HCT116 (cell line): ENCODE measurements around the gene NAV1. TPM values are rescaled to one million over a fixed set of nuclear protein-coding genes. Genes with fewer than 3 reads are reported as not detected.

Experiments used
- ATAC-seq: fragments of 200-7000 bp; cut with Tn5 transposase; 2 replicates; pipeline ENCODE4 v1.9.1; 2020; ENCODE audit warnings: mild to moderate bottlenecking, moderate library complexity
- BruUV-seq: library from RNA; stranded (reverse); fragments of 400-500 nt; replicated peaks from 2 replicates; lab custom pipeline; 2021; lab: Mats Ljungman, UMichigan
- CTCF ChIA-PET: fragments of 300-600 bp; sonication (Branson Sonifier 250); formaldehyde crosslinking; loops from one replicate; lab custom pipeline; 2021; ENCODE audit warnings: antibody characterized with exemption; lab: Charles Lee
- POLR2A ChIA-PET: fragments of 300-600, 350-600 bp; sonication (Branson Sonifier 250); formaldehyde crosslinking; loops from one replicate; lab custom pipeline; 2021; ENCODE audit warnings: antibody characterized with exemption; lab: Charles Lee
- RAD21 ChIA-PET, 2 experiments: fragments of 300-600 bp; sonication (Branson Sonifier 250); formaldehyde crosslinking; loops; one replicate each; lab custom pipeline; 2023; ENCODE audit warnings: low total read pairs in 2 of 2; ENCODE audit not compliant: uncharacterized antibody in 2 of 2, unreplicated experiment in 2 of 2, low non-redundant PET in 1 of 2; lab: Charles Lee
- DNase-seq: peaks from one replicate; pipeline ENCODE4 v3.0.0-alpha.2; 2010; ENCODE audit warnings: low read depth, low spot score
- H2AFZ ChIP-seq: fragments of 200-600 bp; shearing (Covaris generic), sonication (generic); 2 replicates; pipeline ENCODE4 v1.6.1; 2017; ENCODE audit warnings: low read depth, mixed run types, mixed read lengths, antibody characterized with exemption, low read length; ENCODE audit not compliant: poor library complexity, severe bottlenecking
- H3K27ac ChIP-seq: 2 replicates; pipeline ENCODE4 v1.5.1; 2012; ENCODE audit warnings: low read depth, low read length
- H3K27me3 ChIP-seq: fragments of 200-600 bp; sonication (generic); 2 replicates; pipeline ENCODE4 v1.6.1; 2016; ENCODE audit warnings: mixed run types, low read length, mixed read lengths; ENCODE audit not compliant: insufficient read depth
- H3K36me3 ChIP-seq, 2 experiments: fragments of 200-500 bp in 1 of 2; fragments of 200-600 bp in 1 of 2; sonication (Bioruptor generic) in 1 of 2; sonication (generic) in 1 of 2; 2 replicates each; pipeline versions ENCODE4 v1.5.1 to v1.6.1; 2014 to 2016; ENCODE audit warnings: low read length in 2 of 2, inconsistent platforms in 1 of 2, mixed read lengths in 1 of 2, mixed run types in 1 of 2; ENCODE audit not compliant: insufficient read depth in 2 of 2, control insufficient read depth in 1 of 2
- H3K4me1 ChIP-seq, 2 experiments: fragments of 200-600 bp in 1 of 2; sonication (generic) in 1 of 2; 2 replicates each; pipeline versions ENCODE4 v1.5.1 to v1.6.1; 2012 to 2017; ENCODE audit warnings: low read length in 2 of 2, inconsistent platforms in 1 of 2, mild to moderate bottlenecking in 1 of 2, mixed read lengths in 1 of 2, mixed run types in 1 of 2, moderate library complexity in 1 of 2; ENCODE audit not compliant: insufficient read depth in 2 of 2, control insufficient read depth in 1 of 2
- H3K4me2 ChIP-seq: fragments of 200-600 bp; sonication (generic); 2 replicates; pipeline ENCODE4 v1.6.1; 2017; ENCODE audit warnings: mixed run types, low read length, mixed read lengths
- H3K4me3 ChIP-seq, 2 experiments: fragments of 200-600 bp in 1 of 2; sonication (generic) in 1 of 2; replicated peaks in 1 of 2; 2 replicates each; pipeline ENCODE4 v1.5.1; 2011 to 2016; ENCODE audit warnings: low read length in 2 of 2, control low read depth in 1 of 2, low read depth in 1 of 2, mild to moderate bottlenecking in 1 of 2, mixed read lengths in 1 of 2, mixed run types in 1 of 2
- H3K79me2 ChIP-seq: fragments of 200-600 bp; sonication (generic); 2 replicates; pipeline ENCODE4 v1.6.1; 2017; ENCODE audit warnings: mild to moderate bottlenecking, mixed run types, low read length, moderate library complexity, mixed read lengths; ENCODE audit not compliant: insufficient read depth
- H3K9ac ChIP-seq: fragments of 200-600 bp; sonication (generic); 2 replicates; pipeline ENCODE4 v1.6.1; 2016; ENCODE audit warnings: low read length, mixed read lengths
- H3K9me2 ChIP-seq: fragments of 200-600 bp; sonication (generic), shearing (Covaris generic); 2 replicates; pipeline ENCODE4 v1.6.1; 2017; ENCODE audit warnings: mixed run types, mild to moderate bottlenecking, moderate library complexity; ENCODE audit not compliant: insufficient read depth
- H3K9me3 ChIP-seq, 2 experiments: fragments of 200-500 bp in 1 of 2; fragments of 200-600 bp in 1 of 2; sonication (Bioruptor generic) in 1 of 2; sonication (generic) in 1 of 2; 2 replicates each; pipeline ENCODE4 v1.6.1; 2014 to 2017; ENCODE audit warnings: low read length in 2 of 2, mixed read lengths in 2 of 2, inconsistent platforms in 1 of 2, low read depth in 1 of 2, mild to moderate bottlenecking in 1 of 2, mixed run types in 1 of 2, moderate library complexity in 1 of 2; ENCODE audit not compliant: control insufficient read depth in 1 of 2, insufficient read depth in 1 of 2
- H4K20me1 ChIP-seq: fragments of 200-600 bp; sonication (generic), shearing (Covaris generic); 2 replicates; pipeline ENCODE4 v1.6.1; 2017; ENCODE audit warnings: mixed run types, mild to moderate bottlenecking, moderate library complexity; ENCODE audit not compliant: insufficient read depth
- ELF1 ChIP-seq: IDR thresholded peaks from 2 replicates; pipeline ENCODE4 v1.6.1; 2012; ENCODE audit warnings: low read depth, borderline replicate concordance
- EZH2phosphoT487 ChIP-seq: fragments of 200-600 bp; IDR thresholded peaks from 2 replicates; pipeline ENCODE4 v1.6.1; 2018; ENCODE audit warnings: antibody characterized with exemption, borderline replicate concordance
- REST ChIP-seq: IDR thresholded peaks from 2 replicates; pipeline ENCODE4 v1.6.1; 2012; ENCODE audit warnings: low read depth
- SRF ChIP-seq: IDR thresholded peaks from 2 replicates; pipeline ENCODE4 v1.6.1; 2012; ENCODE audit warnings: low read depth
- TCF7L2 ChIP-seq: IDR thresholded peaks from 2 replicates; pipeline ENCODE4 v1.7.0; 2011; ENCODE audit warnings: borderline replicate concordance, inconsistent platforms; ENCODE audit not compliant: insufficient read depth, insufficient read length; ENCODE audit errors: extremely low read depth
- YY1 ChIP-seq: IDR thresholded peaks from 2 replicates; pipeline ENCODE4 v1.6.1; 2011; ENCODE audit warnings: low read length, low read depth, moderate library complexity, mild to moderate bottlenecking; ENCODE audit not compliant: insufficient replicate concordance; ENCODE audit errors: extremely low read depth
- ZFX ChIP-seq: fragments of 450-650 bp; IDR thresholded peaks from 2 replicates; pipeline ENCODE4 v1.6.1; 2017
- ZNF274 ChIP-seq: fragments of 200-500 bp; sonication (Bioruptor generic); IDR thresholded peaks from 2 replicates; pipeline ENCODE4 v1.6.1; 2014; ENCODE audit warnings: mild to moderate bottlenecking, low read depth, low read length, inconsistent platforms
- intact Hi-C: fragments of 100-400 bp; cut with micrococcal nuclease; formaldehyde crosslinking; loops from 2 replicates; pipeline ENCODE4 v1.10.0; 2022
- total RNA-seq: library from RNA; stranded (reverse); gene quantifications from one replicate; pipeline ENCODE4 v1.2.1, GENCODE V29; 2021; ENCODE audit not compliant: unreplicated experiment
- TF ChIP-seq, protein P1 (sequence below): IDR thresholded peaks from 2 replicates; pipeline ENCODE4 v1.6.1; 2012
- TF ChIP-seq, protein P2 (sequence below): IDR thresholded peaks from 2 replicates; pipeline ENCODE4 v1.6.1; 2011; ENCODE audit warnings: mild to moderate bottlenecking, low read length, moderate library complexity; ENCODE audit not compliant: insufficient replicate concordance; ENCODE audit errors: extremely low read depth
- TF ChIP-seq, protein P3 (sequence below): IDR thresholded peaks from 2 replicates; pipeline ENCODE4 v1.6.1; 2012

NAV1 gene
- total RNA-seq, 1 experiment from 2014 or later, result 22.8 TPM

DNA sequence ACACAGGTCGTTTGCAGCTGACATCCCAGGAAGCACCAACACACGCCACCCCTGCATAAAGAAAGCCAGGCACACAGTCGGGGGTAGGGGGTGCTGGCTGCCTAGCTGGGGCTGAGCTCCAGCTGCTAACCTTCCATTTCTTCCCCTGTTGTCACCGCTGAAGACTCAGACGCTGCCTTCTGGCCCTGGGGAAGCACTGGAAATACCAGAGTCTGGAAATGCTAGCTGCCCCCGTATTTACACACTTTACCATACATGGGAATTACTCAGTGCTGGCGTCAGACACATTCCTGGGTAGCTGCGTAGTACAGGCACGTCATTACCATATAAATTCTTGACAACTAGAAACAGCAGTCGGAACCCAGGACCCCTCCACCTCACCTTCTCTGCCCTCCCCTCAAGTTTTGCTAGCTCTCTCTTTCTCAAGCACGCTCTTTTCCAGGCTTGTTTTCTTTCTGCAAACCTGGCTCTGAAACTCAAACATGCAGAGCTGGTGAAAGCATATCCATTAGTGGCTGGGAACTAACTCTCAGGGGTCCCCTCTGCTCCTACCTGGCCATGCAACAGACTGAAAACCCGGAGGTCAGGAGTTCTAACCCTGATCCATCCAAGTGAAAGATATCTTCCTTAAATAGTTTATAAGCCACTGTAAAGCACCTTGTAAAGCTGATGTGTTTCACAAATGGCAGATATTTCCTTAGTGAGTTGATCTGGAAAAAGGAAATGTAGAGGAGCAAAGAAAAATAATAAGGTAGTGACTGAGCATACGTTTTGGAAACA, 35.3 kb upstream of the NAV1 start:
- no peak overlapping the region for H3K4me3 ChIP-seq
- ChIA-PET CTCF (interaction anchor here (0.8 to 3.3 kb wide), 4 partner anchors 9 to 23 kb away, joined by 3 to 23 read pairs (median 5); no protein-coding TSS in a partner anchor), POLR2A (no interaction called here), RAD21 (no interaction called here)
- H3K9ac ChIP-seq, result no peak overlapping the region
- H2AFZ ChIP-seq, result no peak overlapping the region
- no peak overlapping the region for H3K4me2 ChIP-seq
- TF ChIP-seq REST (no peak), ELF1 (no peak), ZFX (no peak), YY1 (no peak), TCF7L2 (no peak), ZNF274 (no peak), EZH2phosphoT487 (no peak), SRF (no peak)
- TF ChIP-seq, protein P1, sequence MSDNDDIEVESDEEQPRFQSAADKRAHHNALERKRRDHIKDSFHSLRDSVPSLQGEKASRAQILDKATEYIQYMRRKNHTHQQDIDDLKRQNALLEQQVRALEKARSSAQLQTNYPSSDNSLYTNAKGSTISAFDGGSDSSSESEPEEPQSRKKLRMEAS, result no peak
- TF ChIP-seq, protein P2, sequence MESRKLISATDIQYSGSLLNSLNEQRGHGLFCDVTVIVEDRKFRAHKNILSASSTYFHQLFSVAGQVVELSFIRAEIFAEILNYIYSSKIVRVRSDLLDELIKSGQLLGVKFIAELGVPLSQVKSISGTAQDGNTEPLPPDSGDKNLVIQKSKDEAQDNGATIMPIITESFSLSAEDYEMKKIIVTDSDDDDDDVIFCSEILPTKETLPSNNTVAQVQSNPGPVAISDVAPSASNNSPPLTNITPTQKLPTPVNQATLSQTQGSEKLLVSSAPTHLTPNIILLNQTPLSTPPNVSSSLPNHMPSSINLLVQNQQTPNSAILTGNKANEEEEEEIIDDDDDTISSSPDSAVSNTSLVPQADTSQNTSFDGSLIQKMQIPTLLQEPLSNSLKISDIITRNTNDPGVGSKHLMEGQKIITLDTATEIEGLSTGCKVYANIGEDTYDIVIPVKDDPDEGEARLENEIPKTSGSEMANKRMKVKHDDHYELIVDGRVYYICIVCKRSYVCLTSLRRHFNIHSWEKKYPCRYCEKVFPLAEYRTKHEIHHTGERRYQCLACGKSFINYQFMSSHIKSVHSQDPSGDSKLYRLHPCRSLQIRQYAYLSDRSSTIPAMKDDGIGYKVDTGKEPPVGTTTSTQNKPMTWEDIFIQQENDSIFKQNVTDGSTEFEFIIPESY, result no peak
- TF ChIP-seq, protein P3, sequence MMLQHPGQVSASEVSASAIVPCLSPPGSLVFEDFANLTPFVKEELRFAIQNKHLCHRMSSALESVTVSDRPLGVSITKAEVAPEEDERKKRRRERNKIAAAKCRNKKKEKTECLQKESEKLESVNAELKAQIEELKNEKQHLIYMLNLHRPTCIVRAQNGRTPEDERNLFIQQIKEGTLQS, result no peak
- no peaks in the 10 kb centered on the region for H4K20me1 ChIP-seq
- H3K27ac ChIP-seq, result no peak overlapping the region
- no TSS peak for BruUV-seq
- H3K4me1 ChIP-seq, result peaks cover 11 to 25% of the 10 kb centered on the region in 2 experiments
- intact Hi-C loops, result no loop called here
- ATAC-seq (no peak), DNase-seq (no peak)
- no peaks in the 10 kb centered on the region for H3K27me3 ChIP-seq
- H3K9me3 ChIP-seq, result no peaks in the 10 kb centered on the region
- H3K79me2 ChIP-seq, result peaks cover 6% of the 10 kb centered on the region; the same call in 1 of the 2 replicates
- H3K9me2 ChIP-seq, result no peaks in the 10 kb centered on the region
- no peaks in the 10 kb centered on the region for H3K36me3 ChIP-seq
